Kidney capillary endothelial cell (primary cell): ENCODE data around the gene CDH15.
A peak's percentile ranks its signal among the peaks of the same experiment; 100 is the strongest.
"Not testable (repeated sequence)": the region's sequence is repeated elsewhere in the genome, so short reads cannot be mapped to it uniquely, and the experiment has no call there.

Experiments
- DNase-seq: peaks from one replicate; pipeline ENCODE4 v3.0.0-alpha.2; 2018; ENCODE audit warnings: low spot score

CDH15 gene

DNA sequence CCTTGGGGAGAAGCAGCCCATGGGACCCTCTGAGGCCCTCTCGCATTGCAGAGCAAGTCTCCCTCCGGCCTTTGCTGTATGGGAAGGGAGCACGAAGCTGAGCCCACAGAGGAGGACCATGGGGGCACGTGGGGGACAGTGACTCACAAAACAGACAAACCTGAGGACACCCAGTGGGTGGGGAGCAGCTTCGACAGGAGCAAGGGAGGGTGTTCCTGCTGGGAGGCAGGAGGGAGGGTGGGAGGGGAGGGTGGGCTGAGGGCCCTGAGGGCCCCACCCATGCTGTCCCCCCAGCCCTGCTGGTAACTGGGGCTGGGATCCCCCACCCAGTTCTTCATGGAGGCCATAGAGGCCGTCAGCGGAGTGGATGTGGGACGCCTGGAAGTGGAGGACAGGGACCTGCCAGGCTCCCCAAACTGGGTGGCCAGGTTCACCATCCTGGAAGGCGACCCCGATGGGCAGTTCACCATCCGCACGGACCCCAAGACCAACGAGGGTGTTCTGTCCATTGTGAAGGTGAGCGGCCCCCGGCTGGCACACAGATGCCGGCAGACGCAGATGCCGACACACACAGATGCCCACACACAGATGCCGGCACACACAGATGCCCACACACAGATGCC, 16.3 kb downstream of the CDH15 start:
- DNase-seq = no peak

- DNase-seq = not testable (repeated sequence)
Observed at GRCh38 chr16:89188471-89189357, 17.2 kb downstream of the CDH15 start.

GRCh38 chr16:89189358-89190025, 17.9 kb downstream of the CDH15 start:
- DNase-seq = no peak

- DNase-seq = no peak
Observed at GRCh38 chr16:89190150-89190958, 18.8 kb downstream of the CDH15 start.

DNA sequence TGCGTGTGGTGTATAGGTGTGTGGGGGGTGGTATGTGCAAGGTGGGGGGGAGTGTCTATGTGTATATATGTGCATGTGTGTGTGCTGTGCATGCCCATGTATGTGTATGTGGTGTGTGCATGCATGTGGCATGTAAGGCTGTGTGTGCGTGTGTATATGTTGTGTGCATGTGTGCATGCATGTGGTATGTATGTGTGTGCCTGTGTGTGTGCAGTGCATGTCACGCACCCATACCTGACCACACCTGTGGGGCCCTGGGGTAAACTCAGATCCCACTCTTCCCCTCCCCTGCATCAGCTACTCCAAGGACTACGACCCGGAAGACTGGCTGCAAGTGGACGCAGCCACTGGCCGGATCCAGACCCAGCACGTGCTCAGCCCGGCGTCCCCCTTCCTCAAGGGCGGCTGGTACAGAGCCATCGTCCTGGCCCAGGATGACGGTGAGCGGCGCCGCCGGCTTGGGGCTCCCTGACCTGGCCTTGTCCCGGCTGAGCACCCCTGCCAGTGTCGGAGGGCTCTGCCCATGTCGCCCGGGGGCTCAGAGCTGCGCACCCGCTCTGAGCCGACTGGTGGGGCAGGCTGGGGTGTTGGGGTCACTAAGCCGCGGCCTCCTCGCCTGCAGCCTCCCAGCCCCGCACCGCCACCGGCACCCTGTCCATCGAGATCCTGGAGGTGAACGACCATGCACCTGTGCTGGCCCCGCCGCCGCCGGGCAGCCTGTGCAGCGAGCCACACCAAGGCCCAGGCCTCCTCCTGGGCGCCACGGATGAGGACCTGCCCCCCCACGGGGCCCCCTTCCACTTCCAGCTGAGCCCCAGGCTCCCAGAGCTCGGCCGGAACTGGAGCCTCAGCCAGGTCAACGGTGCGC, 19.7 kb downstream of the CDH15 start:
- no peak for DNase-seq

DNA sequence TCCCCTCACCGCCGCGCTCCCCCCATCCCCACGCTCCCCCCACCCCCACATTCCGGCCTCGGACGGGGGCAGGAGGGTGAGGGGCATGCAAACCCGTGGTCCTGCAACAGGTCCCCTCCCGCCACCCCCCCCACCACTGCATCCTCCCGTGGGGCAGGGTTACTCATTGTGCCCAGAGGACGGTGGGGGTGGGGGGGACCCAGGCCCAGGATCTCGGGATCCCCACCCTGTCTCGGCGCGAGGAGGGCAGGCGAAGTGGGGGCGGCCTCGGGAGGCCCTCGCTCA, 20.3 kb downstream of the CDH15 start:
- DNase-seq = no peak

- peak; percentile 64 for DNase-seq
Observed at GRCh38 chr16:89192186-89192955, 20.8 kb downstream of the CDH15 start.

DNA sequence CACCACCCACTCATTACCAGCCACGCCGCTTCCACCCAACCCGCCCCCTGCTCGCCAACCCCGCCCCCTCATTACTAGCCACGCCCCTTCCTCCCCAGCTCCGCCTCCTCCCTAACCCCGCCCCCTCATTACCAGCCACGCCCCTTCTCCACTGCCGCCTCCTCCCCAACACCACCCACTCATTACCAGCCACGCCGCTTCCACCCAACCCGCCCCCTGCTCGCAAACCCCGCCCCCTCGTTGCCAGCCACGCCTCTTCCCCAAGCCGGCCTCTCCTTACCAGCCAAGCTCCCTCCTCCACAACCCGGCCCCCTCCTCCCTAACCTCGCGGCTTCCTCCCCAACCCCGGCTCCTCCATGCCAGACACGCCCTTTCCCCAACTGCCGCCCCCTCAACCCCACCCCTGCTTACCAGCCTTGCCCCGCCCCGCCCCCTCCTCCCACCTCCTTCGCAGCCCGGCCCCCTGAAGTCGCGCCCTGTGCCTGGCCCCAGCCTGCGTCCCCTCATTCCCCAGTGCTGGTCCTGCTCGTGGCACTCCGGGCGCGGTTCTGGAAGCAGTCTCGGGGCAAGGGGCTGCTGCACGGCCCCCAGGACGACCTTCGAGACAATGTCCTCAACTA, 21.5 kb downstream of the CDH15 start:
- peak; percentile 30 for DNase-seq

DNA sequence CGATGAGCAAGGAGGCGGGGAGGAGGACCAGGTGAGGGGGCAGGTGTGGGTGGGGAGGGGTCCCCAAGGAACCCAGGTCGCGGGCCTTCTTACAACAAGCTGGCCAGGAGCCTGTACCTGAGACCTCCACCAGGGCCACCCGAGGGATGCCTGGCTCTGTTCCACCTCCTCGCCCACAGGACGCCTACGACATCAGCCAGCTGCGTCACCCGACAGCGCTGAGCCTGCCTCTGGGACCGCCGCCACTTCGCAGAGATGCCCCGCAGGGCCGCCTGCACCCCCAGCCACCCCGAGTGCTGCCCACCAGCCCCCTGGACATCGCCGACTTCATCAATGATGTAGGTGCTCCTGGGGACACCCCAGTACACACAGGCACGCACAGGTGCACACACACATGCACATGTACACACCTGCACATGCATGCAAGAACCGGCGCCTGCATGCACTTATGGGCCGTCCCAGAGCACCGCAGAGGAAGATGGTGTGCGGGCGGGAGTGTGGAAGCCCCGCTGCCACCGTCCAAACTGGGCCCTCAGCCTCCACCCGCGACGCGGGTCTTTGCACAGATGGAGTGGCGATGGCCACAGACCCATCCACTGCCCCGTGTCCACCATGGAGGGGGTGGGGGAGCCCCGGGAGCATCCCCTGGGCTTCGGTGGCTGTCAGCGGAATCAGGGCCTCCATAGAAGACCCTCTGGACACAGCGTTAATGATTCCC, 22.2 kb downstream of the CDH15 start:
- no peak for DNase-seq

- no peak for DNase-seq
Observed at GRCh38 chr16:89194340-89195311, 23.1 kb downstream of the CDH15 start.

- no peak for DNase-seq
Observed at GRCh38 chr16:89195521-89196171, 24.1 kb downstream of the CDH15 start.

GRCh38 chr16:89197033-89197632, 25.6 kb downstream of the CDH15 start:
- no peak for DNase-seq

DNA sequence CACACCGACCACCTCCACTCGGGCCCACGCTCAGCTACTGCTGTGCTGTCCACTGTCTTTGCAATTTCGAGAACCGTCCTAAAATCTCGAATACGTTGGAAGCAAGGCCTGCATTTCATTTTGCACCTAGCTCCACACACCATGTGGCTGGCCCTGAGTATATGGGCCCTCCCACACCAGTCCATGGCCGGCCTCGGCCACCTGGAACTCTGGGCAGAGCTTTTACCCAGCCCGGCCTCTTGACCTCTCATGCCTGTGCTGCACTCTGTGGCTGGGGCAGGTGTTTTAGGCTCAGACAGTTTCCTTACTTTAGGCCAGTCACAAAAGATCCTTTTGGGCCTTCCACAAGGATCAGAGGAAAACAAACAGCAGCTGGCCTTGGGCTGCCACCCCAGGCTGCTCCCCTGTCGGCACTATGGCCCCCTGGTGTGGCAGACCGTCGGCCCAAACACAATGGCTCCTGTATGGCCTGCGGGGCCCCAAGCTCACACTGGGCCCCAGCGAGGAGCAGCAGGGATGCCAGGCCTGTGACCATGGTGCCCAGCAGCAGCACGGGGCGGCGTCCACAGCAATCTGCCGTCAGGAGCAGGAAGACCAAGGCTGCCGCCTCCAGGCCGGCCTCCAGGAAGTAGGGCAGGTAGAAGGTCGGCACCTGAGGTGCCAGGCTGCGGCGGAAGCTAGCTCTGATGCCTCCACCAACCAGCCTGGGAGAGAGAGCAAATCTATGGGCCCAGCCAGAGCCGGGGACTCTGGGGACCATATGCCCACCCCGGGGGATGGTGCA, 26.3 kb downstream of the CDH15 start:
- no peak for DNase-seq

GRCh38 chr16:89198417-89199240, 27.1 kb downstream of the CDH15 start:
- no peak for DNase-seq
